ENCODE data around the gene FBXO24. TPM values are rescaled to one million over a fixed set of nuclear protein-coding genes. Genes with fewer than 3 reads are reported as not detected.

FBXO24 gene
- polyA plus RNA-seq, 1 of the 3 experiments (the other 2 are of a cell fraction): 0.94 TPM

DNA sequence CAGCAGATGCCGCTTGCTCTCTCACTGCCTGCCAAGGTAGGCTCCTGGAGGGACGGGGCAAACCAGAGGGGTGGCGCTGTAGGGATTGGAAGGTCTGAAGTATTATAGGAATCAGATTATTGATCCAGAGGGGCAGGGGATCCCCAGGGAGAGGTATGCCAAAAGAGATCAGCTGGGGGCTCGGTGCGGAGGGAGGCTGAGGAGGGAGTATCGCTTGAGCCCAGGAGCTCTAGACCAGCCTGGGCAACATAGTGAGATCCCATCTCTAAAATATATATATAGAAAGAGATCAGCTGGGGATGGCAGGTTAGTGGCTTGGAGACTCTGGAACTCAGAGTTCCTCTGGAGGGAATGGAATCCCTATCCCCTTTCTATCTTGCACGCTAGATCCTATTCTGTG is 9.1 kb downstream of the FBXO24 start:
- no peaks in the 10 kb centered on the region for H3K36me3 ChIP-seq (replicated peaks in 1 of 2; ENCODE audit: control insufficient read depth in 1 of 2, insufficient read depth in 2 of 2, low read length in 1 of 2)
- H3K9me3 ChIP-seq: no peaks in the 10 kb centered on the region
- H3K4me2 ChIP-seq: no peak overlapping the region
- no peak overlapping the region for H3K4me3 ChIP-seq (ENCODE audit: low read depth in 2 of 2, low read length in 1 of 2)
- WGBS (ENCODE audit: low lambda C conversion rate): 97% methylated on average over 7 of the region's 7 CpGs
- no peaks in the 10 kb centered on the region for H3F3A ChIP-seq (replicated peaks; ENCODE audit: insufficient read depth)
- H3K4me1 ChIP-seq (ENCODE audit: control insufficient read depth in 1 of 2, insufficient read depth in 2 of 2, low read depth in 1 of 2, low read length in 1 of 2): peaks cover 0 to 4% of the 10 kb centered on the region in 2 experiments; a peak in 1 of 4 replicates
- no peak overlapping the region for H3K27ac ChIP-seq (ENCODE audit: low read depth in 2 of 2, low read length in 1 of 2)
- ChIA-PET CTCF (interaction anchor here (0.9 to 1.8 kb wide), 8 partner anchors 8 to 129 kb away, joined by 3 to 9 read pairs (median 4); no protein-coding TSS in a partner anchor), POLR2A (interaction anchor here (1.5 to 1.9 kb wide), 2 partner anchors 9 to 167 kb away, joined by 4 to 6 read pairs; partner anchors contain the start of genes FBXO24, LRCH4 and ZCWPW1)
- H3K9ac ChIP-seq: no peak overlapping the region
- no peak for DNase-seq
- H3K9me2 ChIP-seq: no peaks in the 10 kb centered on the region
- H2AFZ ChIP-seq (ENCODE audit: low read depth): no peak overlapping the region
- no peaks in the 10 kb centered on the region for H3K27me3 ChIP-seq (ENCODE audit: insufficient read depth)
- TF ChIP-seq RAD21 (IDR thresholded peaks at IDR 0.05; ENCODE audit: low read length) (no peak), GATA2 (CRISPR knock-in tag; IDR thresholded peaks at IDR 0.05) (no peak), RFX5 (IDR thresholded peaks at IDR 0.05; ENCODE audit: low read length) (no peak), JUND (IDR thresholded peaks at IDR 0.05) (no peak), RXRA (IDR thresholded peaks at IDR 0.05; ENCODE audit: borderline replicate concordance, low read depth) (no peak), NRF1 (IDR thresholded peaks at IDR 0.05; ENCODE audit: low read depth, low read length) (no peak), EP300 (IDR thresholded peaks at IDR 0.05; ENCODE audit: borderline replicate concordance in 1 of 2, low read depth in 1 of 2, low read length in 1 of 2) (no peak), POLR2AphosphoS5 (IDR thresholded peaks at IDR 0.05; ENCODE audit: low read depth, low read length) (no peak), EZH2phosphoT487 (IDR thresholded peaks at IDR 0.05; ENCODE audit: borderline replicate concordance, low read depth) (no peak), SMC3 (IDR thresholded peaks at IDR 0.05; ENCODE audit: low read depth, low read length) (no peak), ELF1 (IDR thresholded peaks at IDR 0.05) (no peak), TEAD4 (IDR thresholded peaks at IDR 0.05; ENCODE audit: borderline replicate concordance, insufficient read depth) (no peak)
- TF ChIP-seq, protein P1, sequence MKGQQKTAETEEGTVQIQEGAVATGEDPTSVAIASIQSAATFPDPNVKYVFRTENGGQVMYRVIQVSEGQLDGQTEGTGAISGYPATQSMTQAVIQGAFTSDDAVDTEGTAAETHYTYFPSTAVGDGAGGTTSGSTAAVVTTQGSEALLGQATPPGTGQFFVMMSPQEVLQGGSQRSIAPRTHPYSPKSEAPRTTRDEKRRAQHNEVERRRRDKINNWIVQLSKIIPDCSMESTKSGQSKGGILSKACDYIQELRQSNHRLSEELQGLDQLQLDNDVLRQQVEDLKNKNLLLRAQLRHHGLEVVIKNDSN (IDR thresholded peaks at IDR 0.05; ENCODE audit: borderline replicate concordance, low read depth): no peak
- TF ChIP-seq, protein P2, sequence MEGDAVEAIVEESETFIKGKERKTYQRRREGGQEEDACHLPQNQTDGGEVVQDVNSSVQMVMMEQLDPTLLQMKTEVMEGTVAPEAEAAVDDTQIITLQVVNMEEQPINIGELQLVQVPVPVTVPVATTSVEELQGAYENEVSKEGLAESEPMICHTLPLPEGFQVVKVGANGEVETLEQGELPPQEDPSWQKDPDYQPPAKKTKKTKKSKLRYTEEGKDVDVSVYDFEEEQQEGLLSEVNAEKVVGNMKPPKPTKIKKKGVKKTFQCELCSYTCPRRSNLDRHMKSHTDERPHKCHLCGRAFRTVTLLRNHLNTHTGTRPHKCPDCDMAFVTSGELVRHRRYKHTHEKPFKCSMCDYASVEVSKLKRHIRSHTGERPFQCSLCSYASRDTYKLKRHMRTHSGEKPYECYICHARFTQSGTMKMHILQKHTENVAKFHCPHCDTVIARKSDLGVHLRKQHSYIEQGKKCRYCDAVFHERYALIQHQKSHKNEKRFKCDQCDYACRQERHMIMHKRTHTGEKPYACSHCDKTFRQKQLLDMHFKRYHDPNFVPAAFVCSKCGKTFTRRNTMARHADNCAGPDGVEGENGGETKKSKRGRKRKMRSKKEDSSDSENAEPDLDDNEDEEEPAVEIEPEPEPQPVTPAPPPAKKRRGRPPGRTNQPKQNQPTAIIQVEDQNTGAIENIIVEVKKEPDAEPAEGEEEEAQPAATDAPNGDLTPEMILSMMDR (IDR thresholded peaks at IDR 0.05): no peak
- TF ChIP-seq, protein P3, sequence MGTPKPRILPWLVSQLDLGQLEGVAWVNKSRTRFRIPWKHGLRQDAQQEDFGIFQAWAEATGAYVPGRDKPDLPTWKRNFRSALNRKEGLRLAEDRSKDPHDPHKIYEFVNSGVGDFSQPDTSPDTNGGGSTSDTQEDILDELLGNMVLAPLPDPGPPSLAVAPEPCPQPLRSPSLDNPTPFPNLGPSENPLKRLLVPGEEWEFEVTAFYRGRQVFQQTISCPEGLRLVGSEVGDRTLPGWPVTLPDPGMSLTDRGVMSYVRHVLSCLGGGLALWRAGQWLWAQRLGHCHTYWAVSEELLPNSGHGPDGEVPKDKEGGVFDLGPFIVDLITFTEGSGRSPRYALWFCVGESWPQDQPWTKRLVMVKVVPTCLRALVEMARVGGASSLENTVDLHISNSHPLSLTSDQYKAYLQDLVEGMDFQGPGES (IDR thresholded peaks at IDR 0.05; ENCODE audit: low read depth, low read length): no peak
- H4K20me1 ChIP-seq (ENCODE audit: insufficient read depth): no peaks in the 10 kb centered on the region
- H3K79me2 ChIP-seq (ENCODE audit: insufficient read depth): no peaks in the 10 kb centered on the region
